HUDEP-2 (cell line): ENCODE results near the gene DEFB131A.
"Not testable (repeated sequence)": the region's sequence is repeated elsewhere in the genome, so short reads cannot be mapped to it uniquely, and the experiment has no call there.

Experiments used
- DNase-seq, 76 experiments: peaks; one replicate each; lab custom pipeline; 2025; ENCODE audit not compliant: unreplicated experiment in 76 of 76; lab: John Stamatoyannopoulos, UW

DEFB131A gene

GRCh38 chr4:9444114-9444513 lies at the start of gene DEFB131A:
TSS of gene DEFB131A (plus strand) at chr4:9444414. CDS start at chr4:9444534, 120 bp downstream.
- DNase-seq = not testable (repeated sequence)

DNA sequence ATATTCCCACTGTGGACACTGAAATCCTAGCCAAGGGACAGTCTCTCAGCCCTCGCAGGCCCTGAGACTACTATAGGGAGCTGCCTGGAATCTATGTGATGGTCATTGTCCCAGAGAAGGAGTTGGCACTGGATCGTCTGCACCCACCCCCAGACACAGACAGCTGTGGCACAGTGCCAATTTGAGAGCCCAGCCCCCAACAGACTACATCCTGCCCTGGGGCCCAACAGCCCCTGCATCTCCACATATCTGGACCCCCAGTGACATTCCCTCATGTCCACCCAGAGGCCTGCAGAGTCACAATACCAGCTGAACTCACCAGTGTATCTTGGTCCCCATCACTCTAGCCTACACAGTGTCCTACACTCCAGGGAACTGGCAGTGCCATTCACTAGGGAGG lies 38.4 kb upstream of the DEFB131A start:
- DNase-seq = not testable (repeated sequence)

DNA sequence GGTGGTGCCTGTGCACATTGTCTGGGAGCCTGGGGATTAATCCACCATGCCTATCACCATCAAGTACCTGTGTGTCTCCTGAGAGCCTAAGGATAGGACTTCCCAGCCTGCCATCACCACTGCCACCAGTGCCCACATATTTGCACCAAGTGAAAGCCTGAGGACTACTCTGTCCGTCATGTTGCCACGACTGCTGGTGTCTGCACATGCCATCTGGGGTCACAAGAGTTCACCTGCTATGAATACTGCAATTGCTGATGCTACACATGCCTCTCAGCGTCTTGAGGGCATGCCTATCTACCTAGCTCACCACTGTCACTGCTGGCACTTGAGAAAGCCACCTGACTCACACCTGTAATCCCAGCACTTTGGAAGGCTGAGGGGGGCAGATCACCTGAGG lies 37.7 kb upstream of the DEFB131A start:
- DNase-seq = not testable (repeated sequence)

DNA sequence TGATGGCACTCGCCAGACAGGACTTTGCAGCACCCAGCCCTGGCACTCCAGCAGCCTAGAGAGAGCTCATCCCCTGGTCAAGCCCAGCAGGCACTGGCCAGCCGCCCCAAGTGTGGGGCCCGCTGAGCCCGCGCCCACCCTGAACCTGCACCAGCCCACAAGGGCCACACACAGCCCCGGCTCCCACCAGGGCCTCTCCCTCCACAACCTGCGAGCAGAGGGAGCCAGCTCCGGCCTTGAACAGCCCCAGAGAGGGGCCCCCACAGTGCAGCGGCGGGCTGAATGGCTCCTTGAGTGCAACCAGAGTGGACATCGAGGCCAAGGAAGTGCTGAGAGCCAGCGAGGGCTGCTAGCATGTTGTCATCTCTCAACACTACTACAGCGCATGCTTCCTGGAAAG lies 34.4 kb upstream of the DEFB131A start:
- DNase-seq = no peak

GRCh38 chr4:9421884-9422455 lies 22.2 kb upstream of the DEFB131A start:
- not testable (repeated sequence) for DNase-seq

GRCh38 chr4:9425916-9426315 lies 18.3 kb upstream of the DEFB131A start:
- DNase-seq = not testable (repeated sequence)

DNA sequence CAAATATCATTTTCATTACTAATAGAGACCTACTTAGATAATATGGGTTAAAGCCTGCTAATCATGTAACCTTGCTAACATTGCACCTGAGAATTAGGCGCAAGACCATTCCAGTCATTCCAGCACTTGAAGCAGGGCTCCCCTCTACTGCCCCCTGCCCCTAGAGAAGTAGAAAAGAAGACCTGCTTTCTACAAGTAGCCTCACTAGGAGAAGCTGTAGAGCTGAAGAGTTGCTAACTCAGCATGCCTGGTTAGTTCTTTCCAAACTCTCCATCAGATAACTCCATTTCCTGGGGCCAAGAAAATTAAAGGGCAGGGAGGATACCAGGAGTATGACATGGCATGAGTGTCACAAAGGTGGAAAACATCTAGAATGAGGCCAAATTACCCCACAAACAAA lies 14.2 kb upstream of the DEFB131A start:
- not testable (repeated sequence) for DNase-seq

GRCh38 chr4:9433320-9433719 lies 10.9 kb upstream of the DEFB131A start:
- not testable (repeated sequence) for DNase-seq

DNA sequence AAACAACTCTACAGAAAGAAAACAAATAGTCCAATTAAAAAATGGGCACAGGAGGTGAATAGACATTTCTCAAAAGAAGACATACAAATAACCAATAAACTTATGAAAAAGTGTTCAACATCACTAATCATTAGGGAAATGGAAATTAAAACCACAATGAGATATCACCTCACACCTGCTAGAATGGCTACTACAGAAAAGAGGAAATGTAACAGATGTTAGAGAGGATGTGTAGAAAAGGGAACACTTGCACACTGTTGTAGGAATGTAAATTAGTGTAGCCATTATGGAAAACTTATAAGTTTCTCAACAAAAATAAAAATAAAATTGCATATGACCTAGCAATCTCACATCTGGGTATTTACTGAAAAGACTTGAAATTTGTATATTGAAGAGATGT lies 7.5 kb upstream of the DEFB131A start:
- DNase-seq = not testable (repeated sequence)

- not testable (repeated sequence) for DNase-seq
Observed at GRCh38 chr4:9442355-9442754, 1.9 kb upstream of the DEFB131A start.

- DNase-seq = not testable (repeated sequence)
Observed at GRCh38 chr4:9444681-9445080, 467 bp downstream of the DEFB131A start.

GRCh38 chr4:9452251-9452650 lies 8.0 kb downstream of the DEFB131A start:
- DNase-seq = not testable (repeated sequence)

- not testable (repeated sequence) for DNase-seq
Observed at GRCh38 chr4:9454284-9454683, 10.1 kb downstream of the DEFB131A start.

- DNase-seq = not testable (repeated sequence)
Observed at GRCh38 chr4:9455046-9455445, 10.8 kb downstream of the DEFB131A start.

DNA sequence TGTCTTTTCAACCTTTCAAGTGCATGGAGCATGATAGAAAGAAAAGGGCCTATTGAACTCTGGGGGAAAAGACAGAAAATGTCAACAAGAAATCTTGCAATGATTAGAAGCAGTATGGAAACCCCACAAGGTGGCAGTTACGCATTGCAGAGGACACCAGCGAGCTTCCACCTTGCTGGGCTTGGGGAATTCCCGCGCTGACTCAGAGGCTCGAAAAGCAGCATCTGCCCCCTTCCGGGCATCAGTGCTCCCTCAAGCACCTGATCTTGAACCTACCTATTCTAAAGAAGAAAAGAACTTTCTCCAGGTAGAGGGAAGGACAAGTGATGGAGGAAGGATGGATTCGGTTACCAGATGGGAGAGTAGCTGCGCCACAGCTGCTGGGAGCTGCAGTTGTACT lies 35.3 kb downstream of the DEFB131A start:
- not testable (repeated sequence) for DNase-seq

DNA sequence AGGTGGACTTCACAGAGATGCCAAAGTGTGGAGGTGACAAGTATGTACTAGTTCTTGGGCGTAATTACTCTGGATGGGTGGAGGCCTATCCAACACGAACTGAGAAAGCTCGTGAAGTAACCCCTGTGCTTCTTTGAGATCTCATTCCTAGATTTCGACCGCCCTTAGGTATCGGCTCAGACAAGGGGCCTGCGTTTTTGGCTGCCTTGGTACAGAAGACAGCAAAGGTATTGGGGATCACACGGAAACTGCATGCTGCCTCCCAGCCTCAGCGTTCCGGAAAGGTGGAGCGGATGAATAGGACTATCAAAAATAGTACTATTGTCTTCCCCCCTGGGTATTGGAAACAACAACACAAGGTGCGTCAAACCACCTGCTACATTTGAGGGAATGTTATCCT lies 35.9 kb downstream of the DEFB131A start:
- DNase-seq = not testable (repeated sequence)

DNA sequence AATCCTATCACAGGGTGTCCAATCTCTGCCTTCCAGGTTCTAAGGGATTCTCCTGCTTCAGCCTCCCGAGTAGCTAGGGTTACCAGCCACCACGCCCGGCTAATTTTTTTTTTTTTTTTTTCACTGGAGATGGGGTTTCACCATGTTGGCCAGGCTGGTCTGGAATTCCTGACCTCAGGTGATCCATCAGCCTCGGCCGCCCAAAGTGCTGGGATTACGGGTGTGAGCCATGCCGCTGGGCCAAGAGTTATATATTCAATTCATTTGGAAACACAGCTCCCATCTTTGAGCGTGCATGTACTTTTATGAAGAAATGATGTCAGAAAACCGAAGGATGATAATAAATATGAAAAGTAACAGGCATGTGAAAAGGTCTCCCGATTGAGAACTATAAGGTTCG lies 38.7 kb downstream of the DEFB131A start:
- DNase-seq = not testable (repeated sequence)

- DNase-seq = not testable (repeated sequence)
Observed at GRCh38 chr4:9483682-9484081, 39.5 kb downstream of the DEFB131A start.

DNA sequence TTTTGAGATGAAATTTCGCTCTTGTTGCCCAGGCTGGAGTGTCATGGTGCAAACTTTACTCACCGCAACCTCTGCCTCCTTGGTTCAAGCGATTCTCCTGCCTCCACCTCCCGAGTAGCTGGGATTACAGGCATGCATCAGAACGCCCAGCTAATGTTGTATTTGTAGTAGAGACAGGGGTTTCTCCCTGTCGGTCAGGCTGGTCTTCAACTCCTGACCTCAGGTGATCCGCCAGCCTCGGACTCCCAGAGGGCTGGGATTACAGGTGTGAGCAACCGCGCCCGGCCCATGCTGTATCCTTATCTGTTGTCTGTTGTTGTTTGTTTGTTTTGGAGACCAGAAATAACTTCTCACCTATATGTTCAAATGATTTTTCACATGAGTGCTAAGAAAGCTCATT lies 42.7 kb downstream of the DEFB131A start:
- DNase-seq = not testable (repeated sequence)

DNA sequence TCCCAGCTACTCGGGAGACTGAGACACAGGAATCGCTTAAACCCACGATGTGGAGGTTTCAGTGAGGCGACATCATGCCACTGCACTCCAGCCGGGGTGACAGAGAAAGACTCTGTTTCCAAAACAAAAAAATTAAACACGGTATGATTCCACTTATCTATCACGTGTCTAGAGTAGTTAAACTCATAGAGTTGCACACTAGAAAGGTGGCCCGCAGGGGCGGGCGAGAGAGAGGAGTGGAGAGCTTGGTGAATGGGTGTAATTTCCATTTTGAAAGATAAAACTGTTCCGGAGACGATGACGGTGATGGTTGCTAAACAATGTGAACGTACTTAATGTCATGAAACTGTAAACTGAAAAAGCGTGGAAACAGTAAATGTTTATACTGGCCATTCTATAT lies 44.6 kb downstream of the DEFB131A start:
- not testable (repeated sequence) for DNase-seq

GRCh38 chr4:9490496-9490895 lies 46.3 kb downstream of the DEFB131A start:
- DNase-seq = not testable (repeated sequence)

DNA sequence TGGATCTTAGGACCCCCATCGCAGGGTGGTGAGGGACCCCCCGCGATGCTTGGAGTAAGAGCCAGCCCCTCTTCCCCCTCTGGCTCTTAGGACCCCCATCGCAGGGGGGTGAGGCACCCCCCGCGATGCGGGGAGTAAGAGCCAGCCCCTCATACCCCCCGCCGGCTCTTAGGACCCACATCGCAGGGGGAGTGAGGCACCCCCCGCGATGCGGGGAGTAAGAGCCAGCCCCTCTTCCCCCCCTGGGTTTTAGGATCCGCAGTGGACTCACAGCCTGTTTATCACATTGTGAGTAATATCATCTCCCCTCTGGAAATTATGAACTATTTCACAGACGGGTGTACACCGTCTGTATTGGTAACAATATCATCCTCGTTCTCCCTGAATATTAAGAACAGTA lies 46.8 kb downstream of the DEFB131A start:
- DNase-seq = not testable (repeated sequence)

DNA sequence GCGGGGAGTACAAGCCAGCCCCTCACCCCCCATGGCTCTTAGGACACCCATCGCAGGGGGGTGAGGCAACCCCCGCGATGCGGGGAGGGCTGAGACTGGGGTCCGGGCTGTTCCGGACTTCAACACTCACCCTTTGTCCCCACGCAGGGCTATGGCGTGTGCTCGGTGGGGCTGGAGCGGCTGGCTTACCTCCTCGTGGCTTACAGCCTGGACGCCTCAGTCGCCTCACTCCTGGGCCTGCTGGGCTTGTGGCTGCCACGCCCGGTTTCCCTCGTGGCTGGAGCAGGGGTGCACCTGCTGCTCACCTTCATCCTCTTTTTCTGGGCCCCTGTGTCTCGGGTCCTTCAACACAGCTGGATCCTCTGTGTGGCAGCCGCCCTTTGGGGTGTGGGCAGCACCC lies 49.4 kb downstream of the DEFB131A start:
- DNase-seq = not testable (repeated sequence)
